Uterus (tissue), 2 donors: ENCODE results near the gene CHCHD3.

Experiments
- POLR2A ChIP-seq, 2 donors: fragments of 450-650 bp; IDR thresholded peaks; one replicate each; pipeline ENCODE4 v1.6.1; 2016; ENCODE audit warnings: antibody characterized with exemption in 2 of 2, mild to moderate bottlenecking in 1 of 2, moderate library complexity in 1 of 2
- TF ChIP-seq, protein P1 (sequence below), 4 experiments: fragments of 200-600 bp in 2 of 4; fragments of 450-650 bp in 2 of 4; sonication (generic) in 2 of 4; IDR thresholded peaks; one replicate each; pipeline ENCODE4 v1.5.1; 2016 to 2019; ENCODE audit warnings: antibody characterized with exemption in 4 of 4, mild to moderate bottlenecking in 2 of 4, moderate library complexity in 1 of 4

DNA sequence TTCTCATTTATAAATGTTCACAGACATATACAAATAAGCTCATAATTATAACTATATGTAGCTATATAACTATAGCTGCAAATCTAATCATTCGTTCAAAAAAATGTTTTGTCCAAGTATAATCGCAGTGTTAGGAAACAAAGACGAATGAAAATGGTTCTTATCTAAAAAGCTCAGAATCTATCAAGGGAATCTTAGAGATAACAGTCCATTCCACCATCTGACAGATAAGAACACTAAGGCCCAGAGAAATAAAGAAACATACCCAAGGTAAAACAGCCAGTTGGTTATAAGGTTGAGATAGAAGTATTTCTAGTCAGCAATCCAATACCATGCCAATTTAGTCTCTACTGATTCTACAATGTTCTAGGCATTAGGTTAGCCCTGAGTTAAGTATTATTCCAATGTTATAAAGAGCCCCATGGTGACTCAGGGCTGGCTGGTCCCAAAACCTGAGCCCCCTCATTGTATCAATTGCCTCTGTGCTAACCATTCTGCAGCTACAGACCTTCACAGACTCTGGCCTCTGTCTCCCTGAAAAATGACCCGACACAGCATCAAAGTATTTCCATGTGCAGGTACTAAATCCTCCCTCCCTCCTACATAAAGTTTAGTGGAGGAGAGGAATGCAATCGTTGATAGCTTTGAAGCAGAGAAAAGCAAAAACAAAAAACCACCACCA is 30.0 kb downstream of the CHCHD3 start:
- no peak for TF ChIP-seq POLR2A (IDR thresholded peaks at IDR 0.05)
- TF ChIP-seq, protein P1, sequence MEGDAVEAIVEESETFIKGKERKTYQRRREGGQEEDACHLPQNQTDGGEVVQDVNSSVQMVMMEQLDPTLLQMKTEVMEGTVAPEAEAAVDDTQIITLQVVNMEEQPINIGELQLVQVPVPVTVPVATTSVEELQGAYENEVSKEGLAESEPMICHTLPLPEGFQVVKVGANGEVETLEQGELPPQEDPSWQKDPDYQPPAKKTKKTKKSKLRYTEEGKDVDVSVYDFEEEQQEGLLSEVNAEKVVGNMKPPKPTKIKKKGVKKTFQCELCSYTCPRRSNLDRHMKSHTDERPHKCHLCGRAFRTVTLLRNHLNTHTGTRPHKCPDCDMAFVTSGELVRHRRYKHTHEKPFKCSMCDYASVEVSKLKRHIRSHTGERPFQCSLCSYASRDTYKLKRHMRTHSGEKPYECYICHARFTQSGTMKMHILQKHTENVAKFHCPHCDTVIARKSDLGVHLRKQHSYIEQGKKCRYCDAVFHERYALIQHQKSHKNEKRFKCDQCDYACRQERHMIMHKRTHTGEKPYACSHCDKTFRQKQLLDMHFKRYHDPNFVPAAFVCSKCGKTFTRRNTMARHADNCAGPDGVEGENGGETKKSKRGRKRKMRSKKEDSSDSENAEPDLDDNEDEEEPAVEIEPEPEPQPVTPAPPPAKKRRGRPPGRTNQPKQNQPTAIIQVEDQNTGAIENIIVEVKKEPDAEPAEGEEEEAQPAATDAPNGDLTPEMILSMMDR (IDR thresholded peaks at IDR 0.05) = no peak
